Aorta (tissue), 5 donors: ENCODE results near the gene LMTK3. TPM values are rescaled to one million over a fixed set of nuclear protein-coding genes. Genes with fewer than 3 reads are reported as not detected.
"Not testable (repeated sequence)": the region's sequence is repeated elsewhere in the genome, so short reads cannot be mapped to it uniquely, and the experiment has no call there.

Experiments used
- ATAC-seq: fragments of 200-7000 bp; cut with Tn5 transposase; one replicate; pipeline ENCODE4 v1.9.1; 2022; ENCODE audit warnings: moderate library complexity; ENCODE audit not compliant: low FRiP score
- DNase-seq, 2 donors: peaks; one replicate each; pipeline ENCODE4 v3.0.0-alpha.2; 2020
- H3K27ac ChIP-seq, 2 donors: one replicate each; pipeline ENCODE4 v1.5.1; 2013; ENCODE audit warnings: low read length in 2 of 2, mild to moderate bottlenecking in 2 of 2, moderate library complexity in 2 of 2, control low read depth in 1 of 2, inconsistent platforms in 1 of 2, low read depth in 1 of 2
- H3K27me3 ChIP-seq, 2 donors: one replicate each; pipeline ENCODE4 v1.6.1; 2013; ENCODE audit warnings: control low read depth in 1 of 2, low read length in 1 of 2, mild to moderate bottlenecking in 1 of 2, moderate library complexity in 1 of 2; ENCODE audit not compliant: insufficient read depth in 2 of 2, control insufficient read depth in 1 of 2
- H3K36me3 ChIP-seq, 2 donors: one replicate each; pipeline ENCODE4 v1.6.1; 2013; ENCODE audit warnings: control low read depth in 1 of 2, low read length in 1 of 2, mild to moderate bottlenecking in 1 of 2; ENCODE audit not compliant: insufficient read depth in 2 of 2, control insufficient read depth in 1 of 2
- H3K4me1 ChIP-seq, 2 donors: one replicate each; pipeline ENCODE4 v1.6.1; 2013; ENCODE audit warnings: low read length in 2 of 2, control low read depth in 1 of 2, mild to moderate bottlenecking in 1 of 2, moderate library complexity in 1 of 2; ENCODE audit not compliant: insufficient read depth in 2 of 2, control insufficient read depth in 1 of 2
- H3K4me3 ChIP-seq, 2 donors: one replicate each; pipeline ENCODE4 v1.5.1; 2013; ENCODE audit warnings: low read length in 2 of 2, control low read depth in 1 of 2, mild to moderate bottlenecking in 1 of 2
- H3K9me3 ChIP-seq: one replicate; pipeline ENCODE4 v1.6.1; 2013; ENCODE audit warnings: mild to moderate bottlenecking, low read length; ENCODE audit not compliant: control insufficient read depth
- WGBS, 2 donors: extraction: QIAGEN DNeasy Blood & Tissue Kit; methylation state at CpG; one replicate each; pipeline ENCODE4 v1.1.7; 2013; 5-methylcytosine and 5-hydroxymethylcytosine counted together
- intact Hi-C, 2 donors: fragments of 100-400 bp; cut with DNase I; formaldehyde crosslinking; loops; one replicate each; pipeline versions ENCODE4 v1.14.2 to v1.15.0; 2022
- polyA plus RNA-seq, 2 donors: library from polyadenylated mRNA; stranded (reverse); fragments of 200-250 nt; gene quantifications; one replicate each; pipeline ENCODE4 v1.2.3, GENCODE V29; 2013
- total RNA-seq, 2 donors: library from RNA; stranded (reverse); fragmentation: NEBNext Ultra II Directional; extraction: Animal tissue kit (Norgen Biotek cat#: 25700); gene quantifications; one replicate each; pipeline ENCODE4 v1.2.1, GENCODE V29; 2021
- donor health status: healthy with polysubstance abuse.
- donor health status: Bipolar disorder and iron deficiency.
- donor health status: DM: no; HTN: no; CAD: no.
- donor health status: DM: no; HTN: no; CAD: no.
- donor health status: DM: yes; HTN: yes; CAD: no.

LMTK3 gene
- total and polyA plus RNA-seq, 4 donors, result 0.51 to 4.2 (median 0.98) TPM

DNA sequence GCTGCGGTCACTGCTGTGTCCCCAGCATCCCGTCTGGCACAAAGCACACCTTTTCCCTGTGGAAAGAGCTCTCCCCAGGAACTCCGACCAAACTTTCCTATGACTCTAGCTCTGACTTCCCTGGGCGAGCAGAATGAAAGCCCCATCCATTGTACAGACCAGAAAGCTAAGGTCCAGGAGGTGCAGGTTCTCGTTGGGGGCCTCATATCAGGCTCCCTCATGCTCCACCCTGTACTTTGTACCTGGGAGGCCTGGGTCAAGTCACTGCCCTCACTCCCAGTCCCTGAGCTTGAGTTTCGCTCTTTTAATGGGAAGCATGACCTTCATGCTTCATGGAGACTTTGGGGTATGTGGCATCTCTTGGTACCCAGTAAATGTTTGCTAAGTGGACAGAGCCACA is 24.1 kb downstream of the LMTK3 start:
- ATAC-seq (no peak), DNase-seq (no peak)
- Histone ChIP-seq H3K9me3 (no peaks in the 10 kb centered on the region), H3K36me3 (no peaks in the 10 kb centered on the region), H3K27ac (no peak overlapping the region), H3K27me3 (no peaks in the 10 kb centered on the region), H3K4me3 (no peak overlapping the region), H3K4me1 (no peaks in the 10 kb centered on the region)
- 83 to 84% methylated on average over 6 of the region's 6 CpGs for WGBS, 2 donors
- intact Hi-C loops, result no loop called here

DNA sequence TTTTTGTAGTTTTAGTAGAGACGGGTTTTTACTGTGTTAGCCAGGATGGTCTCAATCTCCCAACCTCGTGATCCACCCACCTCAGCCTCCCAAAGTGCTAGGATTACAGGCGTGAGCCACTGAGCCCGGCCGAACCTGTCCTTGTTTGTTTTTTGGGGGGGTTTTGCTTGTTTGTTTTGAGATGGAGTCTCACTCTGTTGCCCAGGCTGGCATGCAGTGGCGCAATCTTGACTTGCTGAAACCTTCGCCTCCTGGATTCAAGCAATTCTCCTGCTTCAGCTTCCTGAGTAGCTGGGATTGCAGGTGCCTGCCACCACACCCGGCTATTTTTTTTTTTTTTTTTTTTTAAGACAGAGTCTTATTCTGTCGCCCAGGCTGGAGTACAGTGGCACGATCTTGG is 24.9 kb downstream of the LMTK3 start:
- intact Hi-C loops, DNase-seq, H3K4me3 ChIP-seq, H3K27ac ChIP-seq, H3K27me3 ChIP-seq, H3K9me3 ChIP-seq, H3K4me1 ChIP-seq, H3K36me3 ChIP-seq, ATAC-seq: not testable (repeated sequence)
- 88% methylated on average over 10 of the region's 10 CpGs for WGBS, 2 donors

DNA sequence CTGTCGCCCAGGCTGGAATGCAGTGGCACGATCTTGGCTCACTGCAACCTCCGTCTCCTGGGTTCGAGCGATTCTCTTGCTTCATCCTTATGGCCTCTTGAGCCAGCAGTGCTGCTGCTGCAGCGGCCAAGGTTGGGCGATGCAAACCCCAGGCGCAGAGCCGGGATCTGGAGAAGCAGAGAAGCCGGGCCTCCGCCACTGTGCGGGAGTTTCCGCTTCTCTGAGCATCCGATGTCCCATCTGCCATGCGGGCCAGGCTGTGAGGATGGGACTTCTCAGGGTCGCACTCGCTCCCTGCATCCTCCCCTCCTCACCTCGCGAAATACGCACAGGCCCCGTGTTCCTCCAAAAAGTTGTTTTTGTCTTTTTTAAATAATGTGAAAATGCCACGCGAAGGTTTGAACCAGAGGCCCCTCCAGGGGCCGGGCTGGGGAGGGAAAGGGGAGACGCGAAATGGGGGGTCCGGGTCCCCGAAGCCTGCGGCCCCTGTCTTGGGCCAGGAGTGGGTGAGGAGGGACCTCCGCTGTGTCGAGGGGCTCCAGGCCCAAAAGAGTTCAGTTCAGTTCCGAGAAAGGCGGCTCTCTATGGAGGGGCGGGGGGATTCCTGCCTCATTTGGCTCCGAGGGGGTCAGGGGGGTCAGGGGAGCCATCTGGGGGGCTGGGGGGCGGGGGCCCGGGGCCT is 26.6 kb downstream of the LMTK3 start:
- H3K9me3 ChIP-seq, result no peaks in the 10 kb centered on the region
- 78 to 82% methylated on average over 36 to 37 of the region's 37 CpGs for WGBS, 2 donors
- no peak for ATAC-seq

DNA sequence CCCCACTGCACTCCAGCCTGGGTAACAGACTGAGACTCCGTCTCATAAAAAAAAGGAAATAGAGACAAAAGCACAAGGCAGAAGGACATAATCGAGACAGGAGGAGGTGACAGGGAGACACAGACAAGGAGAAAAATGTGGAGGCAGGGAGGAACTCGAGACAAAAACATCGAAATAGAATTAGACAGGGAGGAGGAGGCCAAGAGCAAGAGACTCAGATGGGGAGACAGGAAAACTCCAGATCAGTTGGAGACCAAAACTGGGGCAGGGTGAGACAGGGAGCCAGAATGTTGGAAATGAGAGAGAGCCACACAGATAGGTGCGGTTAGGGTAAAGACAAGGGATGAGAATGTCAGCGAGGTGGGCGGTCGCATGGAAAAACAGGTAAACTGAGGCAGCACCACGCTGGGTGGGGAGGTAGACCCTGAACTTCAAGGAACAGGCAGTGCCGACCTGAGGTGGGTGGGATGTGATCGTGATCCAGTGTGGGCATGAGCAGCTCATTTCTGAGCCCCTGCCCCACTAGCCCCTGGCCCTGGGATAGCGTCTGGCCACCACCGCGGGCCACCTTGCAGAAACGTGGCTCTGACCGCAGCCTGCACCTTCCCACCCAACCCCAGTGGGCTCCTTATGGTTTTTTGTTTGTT is 27.3 kb downstream of the LMTK3 start:
- Histone ChIP-seq H3K27me3 (no peaks in the 10 kb centered on the region), H3K9me3 (no peaks in the 10 kb centered on the region), H3K36me3 (no peaks in the 10 kb centered on the region), H3K4me1 (no peaks in the 10 kb centered on the region), H3K27ac (no peak overlapping the region), H3K4me3 (no peak overlapping the region)
- intact Hi-C loops, result no loop called here
- ATAC-seq, result no peak
- 81 to 85% methylated on average over 16 of the region's 16 CpGs for WGBS, 2 donors
- DNase-seq, result no peak

More for the DNA sequence above, 26.6 kb downstream of the LMTK3 start:
- H3K36me3 ChIP-seq, result no peaks in the 10 kb centered on the region
- no peak for DNase-seq
- no peaks in the 10 kb centered on the region for H3K27me3 ChIP-seq
- no peaks in the 10 kb centered on the region for H3K4me1 ChIP-seq
- H3K27ac ChIP-seq, result no peak overlapping the region
- intact Hi-C loops, result no loop called here
- no peak overlapping the region for H3K4me3 ChIP-seq

DNA sequence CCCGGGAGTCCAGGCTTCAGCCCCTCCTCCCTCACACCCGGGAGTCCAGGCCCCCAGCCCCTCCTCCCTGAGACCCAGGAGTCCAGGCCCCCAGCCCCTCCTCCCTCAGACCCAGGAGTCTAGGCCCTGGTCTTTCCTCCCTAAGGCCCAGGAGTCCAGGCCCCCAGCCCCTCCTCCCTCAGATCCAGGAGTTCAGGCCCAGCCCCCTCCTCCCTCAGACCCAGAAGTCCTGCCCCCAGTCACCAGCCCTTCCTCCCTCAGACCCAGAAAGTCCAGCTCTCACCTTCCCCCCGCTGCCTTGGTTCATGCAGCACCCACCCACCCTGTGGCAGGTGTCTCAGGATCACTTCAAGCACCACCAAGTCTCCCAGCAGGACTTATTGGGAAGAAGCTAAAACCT is 28.3 kb downstream of the LMTK3 start:
- no peaks in the 10 kb centered on the region for H3K9me3 ChIP-seq
- H3K4me3 ChIP-seq, result no peak overlapping the region
- H3K27me3 ChIP-seq, result no peaks in the 10 kb centered on the region
- 37 to 38% methylated on average over 3 of the region's 3 CpGs for WGBS, 2 donors
- H3K4me1 ChIP-seq, result no peaks in the 10 kb centered on the region
- H3K36me3 ChIP-seq, result no peaks in the 10 kb centered on the region
- DNase-seq, result no peak
- intact Hi-C loops, result no loop called here
- H3K27ac ChIP-seq, result no peak overlapping the region
- ATAC-seq, result no peak

DNA sequence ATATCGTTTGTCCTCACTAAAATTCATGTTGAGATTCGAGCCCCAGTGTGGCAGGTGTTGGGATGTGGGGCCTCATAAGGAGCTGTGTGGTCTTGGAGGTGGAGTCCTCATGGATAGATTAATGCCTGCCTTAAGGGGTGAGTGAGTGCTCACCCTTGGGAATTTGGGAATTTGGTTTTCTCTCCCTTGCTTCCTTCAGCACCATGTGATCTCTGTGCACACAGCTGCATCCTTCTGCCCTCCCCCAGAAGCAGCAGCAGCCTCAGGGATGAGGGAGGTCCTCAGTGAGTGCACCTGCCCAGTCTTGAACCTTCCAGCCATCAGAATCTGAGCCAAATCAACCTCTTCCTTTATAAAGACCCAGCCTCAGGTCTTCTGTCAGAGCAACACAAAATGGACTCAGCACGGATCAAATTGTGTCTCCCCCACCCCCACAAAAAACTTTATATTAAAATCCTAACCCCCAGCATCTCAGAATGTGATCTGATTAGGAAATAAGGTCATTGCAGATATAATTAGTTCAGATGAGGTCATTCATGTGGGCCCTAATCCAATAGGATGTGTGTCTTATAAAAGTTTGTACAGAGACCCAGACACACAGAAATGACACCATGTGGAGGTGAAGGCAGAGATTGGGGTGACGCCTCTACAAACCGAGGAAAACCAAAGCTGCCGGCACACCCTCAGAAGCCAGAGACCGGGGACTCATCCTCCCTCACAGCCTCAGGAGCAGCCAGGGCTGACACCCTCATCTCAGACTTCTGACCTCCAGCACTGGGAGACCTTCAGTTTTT is 29.6 kb downstream of the LMTK3 start:
- Histone ChIP-seq H3K4me1 (no peaks in the 10 kb centered on the region), H3K36me3 (no peaks in the 10 kb centered on the region), H3K4me3 (no peak overlapping the region), H3K9me3 (no peaks in the 10 kb centered on the region), H3K27me3 (no peaks in the 10 kb centered on the region), H3K27ac (no peak overlapping the region)
- no peak for DNase-seq
- ATAC-seq, result no peak
- intact Hi-C loops, result no loop called here
- 61% methylated on average over 7 of the region's 7 CpGs for WGBS, 2 donors

DNA sequence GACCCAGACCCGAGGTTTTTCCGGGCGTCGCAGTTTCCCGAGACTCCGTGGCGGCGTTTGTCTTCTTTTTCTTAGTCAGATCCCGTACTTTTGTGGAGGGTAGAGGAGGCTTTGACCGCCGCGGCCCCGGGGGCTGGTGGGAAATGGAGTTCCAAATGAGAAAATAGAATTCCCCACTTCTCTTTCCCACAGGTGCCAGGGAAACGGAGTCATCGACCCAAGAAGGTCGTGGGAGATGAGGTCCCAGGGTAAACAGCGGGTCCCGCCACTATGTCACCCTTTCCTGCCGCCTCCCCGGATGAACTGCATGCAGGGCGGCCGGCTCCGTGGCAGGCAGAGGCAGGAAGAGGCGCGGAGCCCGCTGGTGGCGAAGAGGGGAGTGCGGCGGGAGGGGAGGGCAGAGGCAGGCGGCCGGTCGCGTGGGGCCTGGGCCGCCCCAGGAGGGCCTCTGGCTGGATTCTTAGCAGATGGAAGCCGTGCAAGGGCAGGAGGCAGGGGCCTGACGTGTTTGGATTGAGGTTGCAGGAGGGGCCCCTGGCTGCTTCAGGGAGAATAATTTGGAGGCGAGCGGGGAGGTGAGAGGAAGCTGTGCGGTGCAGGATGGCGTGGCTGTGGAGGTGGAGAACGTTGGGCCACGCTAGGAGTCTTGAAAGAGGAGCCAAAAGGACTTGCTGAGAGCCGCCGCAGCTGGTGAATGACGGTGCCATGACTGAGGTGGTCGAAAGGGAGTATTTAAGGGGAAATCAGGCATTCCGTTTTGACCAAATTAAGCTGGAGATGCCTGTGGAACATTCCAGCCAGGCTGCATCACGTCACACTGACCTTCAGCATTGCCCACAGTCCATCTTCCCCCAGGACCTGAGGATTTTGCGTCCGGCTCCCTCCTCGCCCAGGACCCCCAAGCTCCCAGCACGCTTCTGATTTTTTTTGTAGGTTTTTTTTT is 30.8 kb downstream of the LMTK3 start:
- WGBS, 2 donors, result 6 to 9% methylated on average over 52 of the region's 52 CpGs
- H3K9me3 ChIP-seq, result no peaks in the 10 kb centered on the region
- DNase-seq, result peak in 1 of 2 donors; percentile 88
- intact Hi-C loops, result no loop called here
- peak overlapping the region; percentile 31 to 85 for H3K27ac ChIP-seq
- no peaks in the 10 kb centered on the region for H3K36me3 ChIP-seq
- no peaks in the 10 kb centered on the region for H3K27me3 ChIP-seq
- peak overlapping the region; percentile 30 to 45 for H3K4me3 ChIP-seq
- peak; percentile 82 for ATAC-seq
- no peaks in the 10 kb centered on the region for H3K4me1 ChIP-seq

DNA sequence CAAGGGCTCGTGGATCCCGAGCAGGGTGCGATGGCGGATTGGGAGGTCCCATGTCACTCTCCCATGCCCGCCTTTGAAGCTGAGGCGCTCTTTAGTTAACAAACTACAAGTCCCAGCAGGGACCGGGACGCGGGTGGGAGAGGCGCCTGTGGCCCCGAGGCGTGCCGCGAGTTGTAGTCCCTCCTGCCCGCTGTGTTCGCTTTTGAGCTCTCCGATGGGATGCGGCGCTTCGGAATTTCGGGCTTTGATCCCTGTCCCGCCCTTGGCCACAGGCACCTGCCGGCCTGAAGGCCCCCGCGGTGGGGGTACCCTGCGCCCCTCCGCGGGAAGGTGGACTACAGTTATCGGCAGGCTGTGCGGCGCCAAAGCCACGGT is 31.5 kb downstream of the LMTK3 start:
- Histone ChIP-seq H3K4me1 (no peaks in the 10 kb centered on the region), H3K36me3 (no peaks in the 10 kb centered on the region), H3K4me3 (peak overlapping the region; percentile 30 to 45), H3K9me3 (no peaks in the 10 kb centered on the region), H3K27ac (peak overlapping the region; percentile 6 to 85), H3K27me3 (no peaks in the 10 kb centered on the region)
- 2 to 5% methylated on average over 32 of the region's 32 CpGs for WGBS, 2 donors
- peak; percentile 81 to 90 for DNase-seq
- peak; percentile 86 for ATAC-seq
- intact Hi-C loops, result no loop called here
